Activated effector memory CD4-positive, alpha-beta T cell treated with anti-CD3 and anti-CD28 coated beads, Interleukin-2, amount 50 U/mL, for 16 hours (primary cell): ENCODE results near the gene ZKSCAN3.
"Not testable (repeated sequence)": the region's sequence is repeated elsewhere in the genome, so short reads cannot be mapped to it uniquely, and the experiment has no call there.

Source experiments
- DNase-seq: peaks from one replicate; pipeline ENCODE4 v3.0.0-alpha.2; 2020

The ZKSCAN3 gene

DNA sequence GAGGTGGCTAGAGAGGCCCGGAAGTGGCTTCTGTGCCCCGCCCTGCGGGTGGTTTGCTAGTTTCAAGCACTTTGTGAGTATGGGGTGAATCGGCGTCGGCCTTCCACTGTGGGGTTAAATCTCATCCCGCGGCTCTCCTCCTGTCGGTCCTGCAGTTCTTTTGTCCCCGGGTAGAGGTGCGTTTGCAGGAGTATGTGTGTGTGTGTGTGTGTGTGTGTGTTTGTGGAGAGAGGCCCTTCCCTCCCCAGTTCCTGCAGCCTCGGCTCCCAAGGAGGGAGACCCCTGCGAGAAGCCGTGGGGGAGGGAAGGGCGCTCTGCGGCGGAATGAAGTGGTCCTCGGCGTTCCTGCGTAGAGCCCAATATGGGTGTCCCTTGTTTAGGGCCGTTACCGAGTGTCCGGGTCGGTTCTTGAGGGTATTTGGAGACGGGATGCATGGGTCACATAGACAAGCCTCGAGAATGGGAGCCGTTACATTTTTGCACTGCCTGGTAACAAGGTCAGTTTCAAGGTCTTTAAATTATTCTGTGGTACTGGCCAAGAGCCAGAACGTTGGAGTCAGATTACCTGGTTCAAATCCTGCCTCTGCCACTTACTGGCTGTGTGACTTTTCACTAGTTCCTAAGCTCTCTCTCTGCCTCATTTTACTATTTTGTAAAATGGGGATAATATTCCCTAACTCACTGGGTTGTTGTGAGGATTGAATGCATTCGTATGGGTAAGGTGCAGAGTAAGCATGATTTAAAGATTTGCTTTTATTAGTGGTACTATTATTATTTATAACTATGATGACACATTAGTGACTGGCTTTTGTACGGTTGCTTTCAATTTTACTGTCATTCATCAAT is at the start of gene ZKSCAN3:
Gene ZKSCAN3 (plus strand): TSS at position 56 of the 846 bp plus-strand sequence. CDS start 9,640 bp downstream, outside the sequence.
- DNase-seq: peak; percentile 95

DNA sequence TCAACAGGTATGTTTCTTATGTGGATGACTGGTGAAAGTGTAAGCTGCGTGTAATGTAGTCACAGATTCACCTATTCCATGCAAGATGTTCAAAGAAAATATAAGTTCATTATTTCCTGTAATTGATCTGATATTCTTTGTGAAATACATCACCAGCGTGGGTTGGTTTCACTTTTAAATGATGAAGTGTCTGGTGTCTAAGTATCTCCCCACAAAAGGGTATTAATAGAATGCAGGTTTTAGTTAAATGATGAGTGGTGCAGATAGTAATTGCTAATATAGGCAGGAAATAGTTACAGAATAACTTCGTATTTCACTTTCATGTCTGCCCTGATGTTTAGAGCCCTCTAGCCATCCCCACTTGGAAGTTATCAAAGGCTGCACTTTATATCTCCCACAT is 46.2 kb upstream of the ZKSCAN3 start:
- no peak for DNase-seq

GRCh38 chr6:28306363-28306762 is 43.4 kb upstream of the ZKSCAN3 start:
- not testable (repeated sequence) for DNase-seq

DNA sequence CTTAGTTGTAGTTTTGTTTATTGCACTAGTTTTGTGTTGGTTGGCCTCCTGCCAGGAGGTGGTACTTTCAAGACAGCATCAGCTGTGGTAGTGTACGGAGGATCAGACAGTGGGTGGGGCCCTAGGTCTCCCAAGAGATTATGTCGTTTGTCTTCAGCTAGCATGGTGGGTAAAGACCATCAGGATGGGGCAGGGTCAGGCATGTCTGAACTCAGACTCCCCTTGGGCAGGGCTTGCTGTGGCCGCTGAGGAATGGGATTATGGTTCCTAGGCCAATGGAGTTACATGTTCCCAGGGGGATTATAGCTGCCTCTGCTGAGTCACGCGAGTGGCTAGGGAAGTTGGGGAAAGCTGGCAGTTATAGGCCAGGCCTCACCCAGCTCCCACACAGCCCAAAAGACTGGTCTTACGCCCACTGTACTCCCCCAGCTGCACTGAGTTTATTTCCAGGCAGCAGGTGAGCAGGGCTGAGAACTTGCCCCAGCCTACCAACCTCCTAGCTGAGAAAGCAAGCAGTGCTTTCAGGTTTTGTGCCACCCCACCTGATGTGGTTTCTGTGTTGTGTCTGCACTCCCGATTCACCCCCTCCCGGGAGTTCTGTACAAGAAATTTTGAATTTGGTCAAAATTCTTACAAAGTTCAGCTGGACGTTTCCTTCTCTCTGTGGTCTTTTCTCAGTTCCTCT is 38.5 kb upstream of the ZKSCAN3 start:
- DNase-seq: no peak

DNA sequence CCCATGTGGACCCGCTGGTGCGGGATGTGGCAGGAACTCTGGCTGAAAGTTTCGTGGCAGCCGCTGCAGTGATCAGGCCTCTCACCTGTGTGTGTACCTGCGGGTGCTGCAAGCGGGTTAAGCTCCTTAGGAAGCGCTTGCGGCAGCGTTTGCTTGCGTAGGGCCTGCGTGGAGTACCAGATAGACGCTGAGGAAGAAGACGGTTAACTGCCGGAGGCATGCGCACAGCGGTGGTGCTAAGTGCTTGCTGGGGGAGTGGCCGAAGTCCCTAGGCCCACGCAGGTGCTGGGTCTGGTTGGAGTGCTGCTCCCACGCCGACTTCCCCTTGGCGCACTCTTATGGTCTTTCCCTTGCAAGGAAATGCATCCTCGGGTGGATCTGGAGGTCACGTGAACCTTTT is 36.8 kb upstream of the ZKSCAN3 start:
- DNase-seq: no peak

GRCh38 chr6:28315628-28316027 is 34.1 kb upstream of the ZKSCAN3 start:
- no peak for DNase-seq

- not testable (repeated sequence) for DNase-seq
These were observed 31.9 kb upstream of the ZKSCAN3 start for GRCh38 chr6:28317866-28318265.

DNA sequence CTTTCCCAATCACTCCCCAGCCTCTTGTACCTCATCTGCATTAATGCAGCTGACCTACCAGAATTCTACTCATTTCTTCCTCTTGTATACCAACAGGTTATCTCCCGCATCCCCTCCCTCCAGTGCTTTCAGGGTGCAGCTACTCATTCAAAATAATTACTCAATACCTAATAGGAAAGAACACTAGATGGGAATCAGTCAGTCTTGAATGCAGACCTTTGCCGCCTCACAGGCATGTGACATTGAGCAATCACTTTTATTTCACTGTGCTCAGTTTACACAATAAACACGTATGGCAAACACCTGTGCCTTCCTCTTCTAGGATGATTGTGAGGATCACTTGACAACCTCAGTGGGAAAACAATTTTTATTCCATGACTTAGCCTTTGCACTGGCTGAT is 27.1 kb upstream of the ZKSCAN3 start:
- DNase-seq: no peak

DNA sequence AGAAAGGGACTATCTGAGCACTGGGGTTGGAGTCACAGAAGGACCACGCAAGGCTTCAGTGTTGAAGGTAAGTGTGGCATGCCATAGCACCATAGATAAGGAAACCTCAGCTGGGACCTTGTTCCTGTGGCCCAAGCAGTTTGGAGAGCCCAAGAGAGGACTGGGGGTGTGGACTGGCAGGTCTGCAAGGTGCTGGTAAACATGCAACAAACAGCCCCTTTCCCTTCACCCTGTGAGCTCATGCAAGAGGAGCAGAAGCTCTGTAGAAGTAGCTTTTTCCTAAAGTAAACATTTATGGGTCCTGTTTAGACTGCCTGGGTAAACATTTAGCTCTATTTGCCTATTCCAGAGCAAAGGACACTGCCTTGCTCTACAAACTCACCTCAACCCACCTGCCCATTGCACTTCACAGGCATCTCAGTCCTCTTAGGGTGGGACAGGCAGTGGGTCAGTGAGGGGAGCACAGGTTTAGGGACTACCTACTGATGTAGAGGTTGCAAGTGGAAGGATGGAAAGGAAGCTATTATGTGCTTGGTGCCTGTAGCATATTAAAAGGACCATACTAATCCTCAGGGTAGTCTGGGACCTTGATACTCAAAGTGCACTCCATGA is 25.8 kb upstream of the ZKSCAN3 start:
- DNase-seq: no peak

DNA sequence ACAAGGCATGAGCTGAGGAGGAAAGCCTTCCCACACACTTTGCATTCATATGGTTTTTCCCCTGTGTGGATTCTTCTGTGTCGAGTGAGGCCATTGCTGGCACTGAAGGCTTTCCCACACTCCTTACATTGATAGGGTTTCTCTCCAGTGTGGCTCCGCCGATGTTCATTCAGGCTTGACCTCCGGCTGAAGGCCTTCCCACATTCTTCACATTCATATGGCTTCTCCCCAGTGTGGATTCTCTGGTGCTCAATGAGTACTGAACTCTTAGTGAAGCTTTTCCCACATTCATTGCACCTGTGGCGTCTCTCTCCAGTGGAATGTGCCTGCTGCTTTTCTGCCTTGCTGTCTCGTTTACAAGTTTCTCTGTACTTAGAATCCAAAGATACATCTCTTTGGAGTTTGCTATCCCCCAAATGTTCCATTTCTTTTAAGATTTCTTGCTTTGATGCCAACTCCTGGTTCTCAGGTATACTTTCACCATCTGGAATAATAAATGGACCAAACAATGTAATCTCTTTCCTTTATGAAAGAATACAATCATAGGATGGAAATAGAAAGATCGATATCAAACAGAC is 23.3 kb upstream of the ZKSCAN3 start:
- no peak for DNase-seq

- DNase-seq: no peak
These were observed 19.7 kb upstream of the ZKSCAN3 start for GRCh38 chr6:28330041-28330440.

GRCh38 chr6:28333047-28333446 is 16.7 kb upstream of the ZKSCAN3 start:
- DNase-seq: no peak

DNA sequence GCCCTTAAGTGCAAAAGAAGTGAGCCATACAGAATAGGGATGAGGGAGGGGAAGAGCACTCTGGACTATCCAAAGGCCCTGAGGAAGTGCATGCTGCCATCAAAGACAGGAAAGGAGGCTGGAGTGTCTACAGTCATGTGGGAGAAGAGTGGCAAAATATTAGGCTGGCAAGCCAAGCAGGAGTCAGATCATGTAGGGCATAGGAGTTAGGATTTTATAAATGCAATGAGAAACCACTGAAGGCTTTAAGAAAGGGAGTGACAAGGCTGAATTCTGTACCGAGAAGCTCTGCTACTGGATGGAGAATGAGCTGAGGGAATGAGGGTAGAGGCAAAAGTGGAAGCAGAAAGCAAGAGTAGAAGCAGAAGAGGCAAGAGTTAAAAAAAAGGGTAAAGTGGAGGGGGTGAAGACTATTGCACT is 16.1 kb upstream of the ZKSCAN3 start:
- no peak for DNase-seq

- DNase-seq: no peak
These were observed 15.3 kb upstream of the ZKSCAN3 start for GRCh38 chr6:28334286-28335039.

GRCh38 chr6:28335040-28335563 is 14.6 kb upstream of the ZKSCAN3 start:
- DNase-seq: peak; percentile 64

GRCh38 chr6:28335564-28336283 is 14.0 kb upstream of the ZKSCAN3 start, which contains the start of gene ZSCAN31:
Gene ZSCAN31 (minus strand): TSS chr6:28336148. CDS start chr6:28329683, 6,465 bp downstream.
- DNase-seq: peak; percentile 93

DNA sequence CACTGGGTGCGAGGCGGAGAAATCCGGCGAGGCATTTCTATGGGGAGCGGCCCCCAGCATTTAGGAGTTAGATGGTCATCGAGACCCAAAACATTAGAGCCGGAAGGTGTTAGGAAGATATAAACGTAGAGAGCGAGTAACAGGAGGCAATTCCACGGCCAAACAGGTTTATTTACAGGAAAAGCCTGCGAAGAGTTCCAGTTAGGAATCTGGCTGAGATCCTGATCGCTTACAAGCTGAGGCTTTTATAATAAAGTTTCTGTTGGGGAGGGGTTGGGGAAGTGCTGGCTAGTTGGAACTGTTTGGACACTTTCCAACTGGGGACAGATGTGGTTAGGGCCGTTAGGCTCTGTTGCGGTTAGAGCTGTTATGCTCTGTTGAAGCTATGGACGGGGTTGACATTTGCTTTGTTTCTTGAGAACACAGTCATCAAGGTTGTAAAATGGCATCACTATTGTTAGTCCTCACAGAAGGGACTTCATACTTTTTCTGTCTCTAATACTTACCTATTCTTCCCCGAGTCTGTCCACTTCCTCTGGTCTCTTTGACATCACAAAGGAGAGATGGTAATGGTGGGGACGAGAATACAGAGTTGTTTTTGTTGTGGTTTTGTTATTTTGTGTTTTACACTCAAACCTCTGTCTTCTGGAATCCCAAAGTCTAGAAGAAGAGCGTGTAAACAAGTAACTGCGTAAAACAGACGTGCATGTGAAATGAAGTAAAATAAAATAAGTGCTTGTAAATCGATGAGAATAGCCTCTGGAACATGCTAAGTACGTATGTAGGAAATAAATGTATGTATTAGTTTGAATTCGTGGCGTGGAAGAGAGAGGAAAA is 13.2 kb upstream of the ZKSCAN3 start:
- DNase-seq: peak; percentile 63

- DNase-seq: no peak
These were observed 12.6 kb upstream of the ZKSCAN3 start for GRCh38 chr6:28337121-28337520.

GRCh38 chr6:28340310-28341095 is 9.2 kb upstream of the ZKSCAN3 start:
- DNase-seq: no peak
